ENCODE data around the gene CELA3B. TPM values are rescaled to one million over a fixed set of nuclear protein-coding genes. Genes with fewer than 3 reads are reported as not detected.
A peak's percentile ranks its signal among the peaks of the same experiment; 100 is the strongest.
"Not testable (repeated sequence)": the region's sequence is repeated elsewhere in the genome, so short reads cannot be mapped to it uniquely, and the experiment has no call there.

The CELA3B gene
- total RNA-seq, 1 experiment from 2014 or later: not detected

GRCh38 chr1:21942959-21943640 lies 33.7 kb upstream of the CELA3B start:
- not testable (repeated sequence) for DNase-seq (ENCODE audit: low spot score)

- no peak for DNase-seq (ENCODE audit: low spot score)
Measured at GRCh38 chr1:21944733-21945073, 32.1 kb upstream of the CELA3B start.

GRCh38 chr1:21946836-21947587 lies 29.8 kb upstream of the CELA3B start:
- DNase-seq (ENCODE audit: low spot score): no peak

GRCh38 chr1:21950734-21951133 lies 26.1 kb upstream of the CELA3B start:
- DNase-seq (ENCODE audit: low spot score): no peak

- no peak for DNase-seq (ENCODE audit: low spot score)
Measured at GRCh38 chr1:21951226-21951870, 25.5 kb upstream of the CELA3B start.

- DNase-seq (ENCODE audit: low spot score): no peak
Measured at GRCh38 chr1:21952786-21953520, 23.9 kb upstream of the CELA3B start.

GRCh38 chr1:21955058-21955457 lies 21.8 kb upstream of the CELA3B start:
- no peak for DNase-seq (ENCODE audit: low spot score)

GRCh38 chr1:21955501-21956281 lies 21.1 kb upstream of the CELA3B start:
- no peak for DNase-seq (ENCODE audit: low spot score)

- DNase-seq (ENCODE audit: low spot score): peak; percentile 50
Measured at GRCh38 chr1:21956720-21957552, 19.9 kb upstream of the CELA3B start.

- no peak for DNase-seq (ENCODE audit: low spot score)
Measured at GRCh38 chr1:21961337-21961736, 15.5 kb upstream of the CELA3B start.

GRCh38 chr1:21961799-21962198 lies 15.0 kb upstream of the CELA3B start:
- DNase-seq (ENCODE audit: low spot score): no peak

GRCh38 chr1:21963477-21964217 lies 13.2 kb upstream of the CELA3B start:
- DNase-seq (ENCODE audit: low spot score): peak; percentile 56

GRCh38 chr1:21966247-21967000 lies 10.4 kb upstream of the CELA3B start:
- DNase-seq (ENCODE audit: low spot score): no peak

GRCh38 chr1:21967216-21967615 lies 9.6 kb upstream of the CELA3B start:
- DNase-seq (ENCODE audit: low spot score): not testable (repeated sequence)

- DNase-seq (ENCODE audit: low spot score): not testable (repeated sequence)
Measured at GRCh38 chr1:21969066-21969465, 7.8 kb upstream of the CELA3B start.

- DNase-seq (ENCODE audit: low spot score): not testable (repeated sequence)
Measured at GRCh38 chr1:21970523-21970922, 6.3 kb upstream of the CELA3B start.

- not testable (repeated sequence) for DNase-seq (ENCODE audit: low spot score)
Measured at GRCh38 chr1:21972973-21973441, 3.8 kb upstream of the CELA3B start.

GRCh38 chr1:21973948-21974347 lies 2.9 kb upstream of the CELA3B start:
- not testable (repeated sequence) for DNase-seq (ENCODE audit: low spot score)

GRCh38 chr1:21974699-21975098 lies 2.1 kb upstream of the CELA3B start:
- DNase-seq (ENCODE audit: low spot score): not testable (repeated sequence)

All from H4 (cell line).